OCI-LY3 (cell line): ENCODE results near the gene VAV2.

Experiments used
- CTCF ChIP-seq: fragments of 200-600, 300-600 bp; sonication (generic); IDR thresholded peaks from 2 replicates; pipeline ENCODE4 v1.5.1; 2014; ENCODE audit warnings: antibody characterized with exemption, low read length, low read depth
- EZH2phosphoT487 ChIP-seq: fragments of 200-600 bp; shearing (Covaris generic); IDR thresholded peaks from 2 replicates; pipeline ENCODE4 v1.6.1; 2018; ENCODE audit warnings: antibody characterized with exemption, mixed run types, low read depth

GRCh38 chr9:133953976-133954709 lies 38.0 kb downstream of the VAV2 start:
- no peak for TF ChIP-seq CTCF
- no peak for TF ChIP-seq EZH2phosphoT487
